PC-3 (cell line): ENCODE measurements around the gene MAMLD1. TPM values are rescaled to one million over a fixed set of nuclear protein-coding genes. Genes with fewer than 3 reads are reported as not detected.

ENCODE experiments used
- ATAC-seq: fragments of 200-7000 bp; cut with Tn5 transposase; 2 replicates; pipeline ENCODE4 v1.9.1; 2020; ENCODE audit warnings: mild to moderate bottlenecking, moderate library complexity
- BruUV-seq: library from RNA; stranded (reverse); fragments of 400-500 nt; replicated peaks from 2 replicates; lab custom pipeline; 2021; lab: Mats Ljungman, UMichigan
- CTCF ChIA-PET: fragments of 300-600 bp; sonication (Branson Sonifier 250); formaldehyde crosslinking; loops from one replicate; lab custom pipeline; 2022; ENCODE audit warnings: antibody characterized with exemption; lab: Charles Lee
- POLR2A ChIA-PET: fragments of 300-600 bp; sonication (Branson Sonifier 250); formaldehyde crosslinking; loops from one replicate; lab custom pipeline; 2022; ENCODE audit warnings: antibody characterized with exemption; ENCODE audit not compliant: unreplicated experiment; lab: Charles Lee
- DNase-seq: peaks from one replicate; pipeline ENCODE4 v3.0.0-alpha.2; 2015
- H2AFZ ChIP-seq: fragments of 300-600 bp; sonication (generic); 2 replicates; pipeline ENCODE4 v1.6.0; 2016; ENCODE audit warnings: antibody characterized with exemption, low read length
- H3F3A ChIP-seq: fragments of 300-600 bp; sonication (generic); one replicate; pipeline ENCODE4 v1.6.0; 2017; ENCODE audit warnings: antibody characterized with exemption, low read length, control low read depth, mild to moderate bottlenecking; ENCODE audit not compliant: unreplicated experiment
- H3K27ac ChIP-seq: fragments of 300-600 bp; sonication (generic); 2 replicates; pipeline ENCODE4 v1.5.1; 2016; ENCODE audit warnings: mild to moderate bottlenecking, low read length
- H3K27me3 ChIP-seq: fragments of 300-600 bp; sonication (generic); 2 replicates; pipeline ENCODE4 v1.6.1; 2016; ENCODE audit warnings: low read length, mixed read lengths
- H3K36me3 ChIP-seq: fragments of 300-600 bp; sonication (generic); 2 replicates; pipeline ENCODE4 v1.6.1; 2016; ENCODE audit warnings: low read depth, mixed run types, low read length, mixed read lengths
- H3K4me1 ChIP-seq: fragments of 300-600 bp; sonication (generic); 2 replicates; pipeline ENCODE4 v1.5.1; 2016; ENCODE audit warnings: low read length; ENCODE audit not compliant: insufficient read depth
- H3K4me2 ChIP-seq: fragments of 300-600 bp; sonication (generic); 2 replicates; pipeline ENCODE4 v1.6.0; 2016; ENCODE audit warnings: low read length
- H3K4me3 ChIP-seq: fragments of 300-600 bp; sonication (generic); 2 replicates; pipeline ENCODE4 v1.5.1; 2016; ENCODE audit warnings: mild to moderate bottlenecking, low read length, mixed read lengths
- H3K79me2 ChIP-seq: fragments of 300-600 bp; sonication (generic); 2 replicates; pipeline ENCODE4 v1.6.1; 2017; ENCODE audit warnings: low read length, mixed read lengths
- H3K9ac ChIP-seq: fragments of 300-600 bp; sonication (generic); 2 replicates; pipeline ENCODE4 v1.6.0; 2016; ENCODE audit warnings: mild to moderate bottlenecking, low read length
- H3K9me2 ChIP-seq: fragments of 300-600 bp; sonication (generic); replicated peaks from 2 replicates; pipeline ENCODE4 v1.6.1; 2016; ENCODE audit warnings: mixed run types, low read length, mixed read lengths
- H3K9me3 ChIP-seq: fragments of 300-600 bp; sonication (generic); 2 replicates; pipeline ENCODE4 v1.6.1; 2016; ENCODE audit warnings: low read length, mixed read lengths
- H4K20me1 ChIP-seq: fragments of 300-600 bp; sonication (generic); 2 replicates; pipeline ENCODE4 v1.6.1; 2016; ENCODE audit warnings: low read length, mixed read lengths
- CTCF ChIP-seq: fragments of 300-600 bp; sonication (generic); conservative IDR thresholded peaks from 2 replicates; pipeline ENCODE4 v1.5.1; 2017; ENCODE audit warnings: antibody characterized with exemption, low read depth, mild to moderate bottlenecking, low read length
- EZH2 ChIP-seq: fragments of 300-600 bp; sonication (generic); IDR thresholded peaks from one replicate; pipeline ENCODE4 v1.6.1; 2017; ENCODE audit warnings: antibody characterized with exemption, mild to moderate bottlenecking, low read length; ENCODE audit not compliant: unreplicated experiment
- EZH2phosphoT487 ChIP-seq: fragments of 300-600 bp; sonication (generic); IDR thresholded peaks from 2 replicates; pipeline ENCODE4 v1.6.1; 2018; ENCODE audit warnings: mild to moderate bottlenecking, antibody characterized with exemption, low read length, borderline replicate concordance
- intact Hi-C: fragments of 100-400 bp; cut with micrococcal nuclease; formaldehyde crosslinking; loops from 2 replicates; pipeline ENCODE4 v1.9.0; 2023
- total RNA-seq: library from RNA; depleted of rRNA; stranded (reverse); fragments of >200 nt; gene quantifications from 2 replicates; pipeline ENCODE4 v1.2.3, GENCODE V29; 2014

MAMLD1 gene
- total RNA-seq, 1 experiment from 2014 or later: 2.8 TPM

DNA sequence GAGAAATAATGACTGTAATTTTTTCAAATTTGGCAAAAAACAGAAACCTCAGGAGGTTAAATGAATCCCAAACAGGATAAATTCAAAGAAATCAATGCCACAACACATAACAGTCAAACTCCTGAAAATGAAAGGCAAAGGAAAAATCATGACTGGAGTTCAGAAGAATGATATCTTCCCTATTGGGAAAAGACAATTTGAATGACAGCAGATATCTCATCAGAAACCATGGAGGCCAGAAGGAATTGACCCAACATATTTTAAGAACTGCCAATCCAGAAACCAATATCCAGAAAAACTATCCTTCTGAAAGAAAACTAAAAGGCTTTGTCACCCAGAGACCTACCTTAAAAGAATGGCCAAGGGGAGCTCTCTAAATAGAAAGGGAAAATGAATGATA, 40.1 kb upstream of the MAMLD1 start:
- BruUV-seq: no TSS peak
- intact Hi-C loops: no loop called here
- no peak overlapping the region for H3K9ac ChIP-seq
- no peaks in the 10 kb centered on the region for H3K27me3 ChIP-seq
- no peak overlapping the region for H3K4me3 ChIP-seq
- H3K27ac ChIP-seq: no peak overlapping the region
- TF ChIP-seq EZH2phosphoT487 (no peak), CTCF (no peak), EZH2 (no peak)
- POLR2A ChIA-PET: no interaction called here
- DNase-seq (no peak), ATAC-seq (no peak)
- H3K79me2 ChIP-seq: no peaks in the 10 kb centered on the region
- H3K36me3 ChIP-seq: no peaks in the 10 kb centered on the region
- CTCF ChIA-PET: no interaction called here
- H3K9me2 ChIP-seq: no peaks in the 10 kb centered on the region
- H3F3A ChIP-seq: no peaks in the 10 kb centered on the region
- H3K4me2 ChIP-seq: no peak overlapping the region
- H4K20me1 ChIP-seq: no peaks in the 10 kb centered on the region
- no peak overlapping the region for H2AFZ ChIP-seq
- H3K4me1 ChIP-seq: peaks cover 15% of the 10 kb centered on the region
- H3K9me3 ChIP-seq: peaks cover 4% of the 10 kb centered on the region; the same call in 1 of the 2 replicates

- Histone ChIP-seq H3K4me1 (peaks cover 15% of the 10 kb centered on the region), H3K36me3 (no peaks in the 10 kb centered on the region), H3K79me2 (no peaks in the 10 kb centered on the region), H3K9ac (no peak overlapping the region), H4K20me1 (no peaks in the 10 kb centered on the region), H3K27me3 (no peaks in the 10 kb centered on the region), H3F3A (no peaks in the 10 kb centered on the region), H3K9me2 (no peaks in the 10 kb centered on the region), H3K4me2 (peak overlapping the region; percentile 29; the same call in 1 of the 2 replicates), H3K27ac (no peak overlapping the region), H3K4me3 (no peak overlapping the region), H2AFZ (no peak overlapping the region), H3K9me3 (peaks cover 4% of the 10 kb centered on the region; the same call in 1 of the 2 replicates)
- DNase-seq (peak; percentile 71), ATAC-seq (peak; percentile 92)
- CTCF ChIA-PET: no interaction called here
- intact Hi-C loops: no loop called here
- TF ChIP-seq EZH2phosphoT487 (no peak), EZH2 (no peak), CTCF (no peak)
- POLR2A ChIA-PET: no interaction called here
- no TSS peak for BruUV-seq
Measured at GRCh38 chrX:150324035-150324728, 38.9 kb upstream of the MAMLD1 start.

DNA sequence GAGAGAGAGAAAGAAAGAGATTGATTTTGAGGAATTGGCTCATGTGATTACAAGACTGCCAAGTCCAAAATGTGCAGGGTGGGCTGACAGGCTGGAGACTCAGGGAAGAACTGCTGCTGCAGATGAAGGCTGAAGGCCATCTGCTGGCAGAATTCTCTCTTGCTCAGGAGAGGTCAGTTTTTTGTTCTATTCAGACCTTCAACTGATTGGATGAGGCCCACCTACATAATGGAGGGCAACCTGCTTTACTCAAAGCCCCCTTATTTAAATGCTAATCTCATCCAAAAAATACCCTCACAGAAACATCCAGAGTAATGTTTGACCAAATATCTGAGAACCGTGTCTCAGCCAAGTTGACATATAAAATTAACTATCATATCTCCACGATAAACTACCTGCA, 38.2 kb upstream of the MAMLD1 start:
- Histone ChIP-seq H2AFZ (no peak overlapping the region), H3K4me2 (0 out of 2 replicates have a peak overlapping the region, but pooled peaks have one; percentile 29)

More for the DNA sequence above, 38.2 kb upstream of the MAMLD1 start:
- peaks cover 15% of the 10 kb centered on the region for H3K4me1 ChIP-seq
- no peak overlapping the region for H3K27ac ChIP-seq
- no peaks in the 10 kb centered on the region for H3K27me3 ChIP-seq
- no peaks in the 10 kb centered on the region for H3K79me2 ChIP-seq
- no peaks in the 10 kb centered on the region for H3K36me3 ChIP-seq
- no peak overlapping the region for H3K9ac ChIP-seq
- DNase-seq (no peak), ATAC-seq (no peak)
- no peaks in the 10 kb centered on the region for H3K9me2 ChIP-seq
- peaks cover 4% of the 10 kb centered on the region; the same call in 1 of the 2 replicates for H3K9me3 ChIP-seq
- TF ChIP-seq EZH2phosphoT487 (no peak), CTCF (no peak), EZH2 (no peak)
- H3F3A ChIP-seq: no peaks in the 10 kb centered on the region
- intact Hi-C loops: no loop called here
- no peak overlapping the region for H3K4me3 ChIP-seq
- ChIA-PET POLR2A (no interaction called here), CTCF (no interaction called here)
- no TSS peak for BruUV-seq
- H4K20me1 ChIP-seq: no peaks in the 10 kb centered on the region
